ENCODE results near the gene ALDH1L2. TPM values are rescaled to one million over a fixed set of nuclear protein-coding genes. Genes with fewer than 3 reads are reported as not detected.
A peak's percentile ranks its signal among the peaks of the same experiment; 100 is the strongest.

Gene ALDH1L2
- total RNA-seq, 1 donor from 2014 or later, result 158 TPM

- no peak for DNase-seq (ENCODE audit: low spot score)
- Mint-ChIP-seq H3K4me3 (ENCODE audit: unreplicated experiment) (peak overlapping the region; percentile 94), H3K27me3 (ENCODE audit: low read depth) (no peaks in the 10 kb centered on the region), H3K27ac (ENCODE audit: unreplicated experiment) (peak overlapping the region; percentile 97), H3K9me3 (ENCODE audit: low read depth) (peaks cover 6% of the 10 kb centered on the region), H3K36me3 (ENCODE audit: low read depth) (peaks cover 6% of the 10 kb centered on the region), H3K4me1 (ENCODE audit: low read depth) (peaks cover 47% of the 10 kb centered on the region)
- TF ChIP-seq, protein P1, sequence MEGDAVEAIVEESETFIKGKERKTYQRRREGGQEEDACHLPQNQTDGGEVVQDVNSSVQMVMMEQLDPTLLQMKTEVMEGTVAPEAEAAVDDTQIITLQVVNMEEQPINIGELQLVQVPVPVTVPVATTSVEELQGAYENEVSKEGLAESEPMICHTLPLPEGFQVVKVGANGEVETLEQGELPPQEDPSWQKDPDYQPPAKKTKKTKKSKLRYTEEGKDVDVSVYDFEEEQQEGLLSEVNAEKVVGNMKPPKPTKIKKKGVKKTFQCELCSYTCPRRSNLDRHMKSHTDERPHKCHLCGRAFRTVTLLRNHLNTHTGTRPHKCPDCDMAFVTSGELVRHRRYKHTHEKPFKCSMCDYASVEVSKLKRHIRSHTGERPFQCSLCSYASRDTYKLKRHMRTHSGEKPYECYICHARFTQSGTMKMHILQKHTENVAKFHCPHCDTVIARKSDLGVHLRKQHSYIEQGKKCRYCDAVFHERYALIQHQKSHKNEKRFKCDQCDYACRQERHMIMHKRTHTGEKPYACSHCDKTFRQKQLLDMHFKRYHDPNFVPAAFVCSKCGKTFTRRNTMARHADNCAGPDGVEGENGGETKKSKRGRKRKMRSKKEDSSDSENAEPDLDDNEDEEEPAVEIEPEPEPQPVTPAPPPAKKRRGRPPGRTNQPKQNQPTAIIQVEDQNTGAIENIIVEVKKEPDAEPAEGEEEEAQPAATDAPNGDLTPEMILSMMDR (IDR thresholded peaks at IDR 0.05), result no peak
These were observed 1.2 kb downstream of the ALDH1L2 start for GRCh38 chr12:105083031-105083430.

GRCh38 chr12:105078712-105079570 lies 5.3 kb downstream of the ALDH1L2 start:
- peaks cover 75% of the 10 kb centered on the region for H3K4me1 Mint-ChIP-seq (ENCODE audit: low read depth)
- TF ChIP-seq, protein P1 (IDR thresholded peaks at IDR 0.05), result no peak
- peak overlapping the region; percentile 72 for H3K27ac Mint-ChIP-seq (ENCODE audit: unreplicated experiment)
- no peaks in the 10 kb centered on the region for H3K27me3 Mint-ChIP-seq (ENCODE audit: low read depth)
- no peaks in the 10 kb centered on the region for H3K9me3 Mint-ChIP-seq (ENCODE audit: low read depth)
- H3K36me3 Mint-ChIP-seq (ENCODE audit: low read depth), result peaks cover 6% of the 10 kb centered on the region
- no peak overlapping the region for H3K4me3 Mint-ChIP-seq (ENCODE audit: unreplicated experiment)
- no peak for DNase-seq (ENCODE audit: low spot score)

GRCh38 chr12:105077435-105077834 lies 6.8 kb downstream of the ALDH1L2 start:
- TF ChIP-seq, protein P1 (IDR thresholded peaks at IDR 0.05), result peak; percentile 10
- no peaks in the 10 kb centered on the region for H3K9me3 Mint-ChIP-seq (ENCODE audit: low read depth)
- H3K36me3 Mint-ChIP-seq (ENCODE audit: low read depth), result peaks cover 13% of the 10 kb centered on the region
- peaks cover 65% of the 10 kb centered on the region for H3K4me1 Mint-ChIP-seq (ENCODE audit: low read depth)
- peak overlapping the region; percentile 81 for H3K27ac Mint-ChIP-seq (ENCODE audit: unreplicated experiment)
- DNase-seq (ENCODE audit: low spot score), result no peak
- no peak overlapping the region for H3K4me3 Mint-ChIP-seq (ENCODE audit: unreplicated experiment)
- no peaks in the 10 kb centered on the region for H3K27me3 Mint-ChIP-seq (ENCODE audit: low read depth)

DNA sequence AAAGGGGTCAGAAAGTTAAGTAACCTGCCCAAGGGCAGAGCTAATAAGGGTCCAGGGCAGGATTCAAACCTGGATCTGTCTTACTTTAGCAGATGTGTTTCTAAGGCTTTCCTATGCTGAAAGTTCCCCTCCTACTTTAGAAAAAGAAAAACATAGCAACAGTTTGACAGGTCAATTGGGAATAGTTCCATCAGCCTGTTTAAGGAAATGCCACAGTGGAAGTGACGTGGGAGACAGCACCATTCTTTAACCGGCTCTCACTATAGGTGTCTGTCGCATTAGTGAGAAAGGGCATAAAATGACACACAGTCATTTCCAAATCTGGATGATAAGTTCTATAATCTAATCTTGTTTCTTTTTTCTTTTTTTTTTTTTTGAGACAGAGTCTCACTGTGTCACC lies 7.3 kb downstream of the ALDH1L2 start:
- Mint-ChIP-seq H3K36me3 (ENCODE audit: low read depth) (peaks cover 15% of the 10 kb centered on the region), H3K9me3 (ENCODE audit: low read depth) (no peaks in the 10 kb centered on the region), H3K27me3 (ENCODE audit: low read depth) (no peaks in the 10 kb centered on the region), H3K4me3 (ENCODE audit: unreplicated experiment) (no peak overlapping the region), H3K4me1 (ENCODE audit: low read depth) (peaks cover 62% of the 10 kb centered on the region), H3K27ac (ENCODE audit: unreplicated experiment) (peak overlapping the region; percentile 81)
- TF ChIP-seq, protein P1 (IDR thresholded peaks at IDR 0.05), result no peak
- no peak for DNase-seq (ENCODE audit: low spot score)

DNA sequence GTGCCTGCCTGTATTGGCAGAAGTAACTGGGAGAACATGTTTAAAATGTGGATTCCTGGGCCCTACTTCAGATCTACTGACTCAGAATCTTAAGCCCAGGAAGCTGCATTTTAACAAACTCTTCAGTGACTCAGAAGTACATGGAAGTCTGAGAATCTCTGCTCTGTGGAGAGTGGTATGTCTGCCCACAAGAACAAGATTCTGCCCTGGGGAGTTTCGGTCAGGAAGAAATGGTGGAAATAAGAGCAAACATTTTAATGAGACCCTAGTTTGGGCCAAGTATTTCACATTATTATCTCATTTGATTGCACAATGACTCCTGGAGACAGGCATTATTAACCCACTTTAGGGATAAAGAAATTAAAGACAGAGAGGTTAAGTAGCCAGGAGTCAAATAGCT lies 8.2 kb downstream of the ALDH1L2 start:
- no peak for DNase-seq (ENCODE audit: low spot score)
- H3K27me3 Mint-ChIP-seq (ENCODE audit: low read depth), result no peaks in the 10 kb centered on the region
- H3K4me3 Mint-ChIP-seq (ENCODE audit: unreplicated experiment), result no peak overlapping the region
- H3K27ac Mint-ChIP-seq (ENCODE audit: unreplicated experiment), result no peak overlapping the region
- H3K4me1 Mint-ChIP-seq (ENCODE audit: low read depth), result peaks cover 55% of the 10 kb centered on the region
- H3K36me3 Mint-ChIP-seq (ENCODE audit: low read depth), result peaks cover 17% of the 10 kb centered on the region
- no peaks in the 10 kb centered on the region for H3K9me3 Mint-ChIP-seq (ENCODE audit: low read depth)
- TF ChIP-seq, protein P1 (IDR thresholded peaks at IDR 0.05), result no peak
